IPS-11a (cell line): ENCODE data around the gene COL1A2.

ENCODE experiments used
- H3K4me3 ChIP-seq: one replicate; pipeline ENCODE4 v1.5.1; 2013; ENCODE audit warnings: low read depth, low read length, control low read depth

The COL1A2 gene

DNA sequence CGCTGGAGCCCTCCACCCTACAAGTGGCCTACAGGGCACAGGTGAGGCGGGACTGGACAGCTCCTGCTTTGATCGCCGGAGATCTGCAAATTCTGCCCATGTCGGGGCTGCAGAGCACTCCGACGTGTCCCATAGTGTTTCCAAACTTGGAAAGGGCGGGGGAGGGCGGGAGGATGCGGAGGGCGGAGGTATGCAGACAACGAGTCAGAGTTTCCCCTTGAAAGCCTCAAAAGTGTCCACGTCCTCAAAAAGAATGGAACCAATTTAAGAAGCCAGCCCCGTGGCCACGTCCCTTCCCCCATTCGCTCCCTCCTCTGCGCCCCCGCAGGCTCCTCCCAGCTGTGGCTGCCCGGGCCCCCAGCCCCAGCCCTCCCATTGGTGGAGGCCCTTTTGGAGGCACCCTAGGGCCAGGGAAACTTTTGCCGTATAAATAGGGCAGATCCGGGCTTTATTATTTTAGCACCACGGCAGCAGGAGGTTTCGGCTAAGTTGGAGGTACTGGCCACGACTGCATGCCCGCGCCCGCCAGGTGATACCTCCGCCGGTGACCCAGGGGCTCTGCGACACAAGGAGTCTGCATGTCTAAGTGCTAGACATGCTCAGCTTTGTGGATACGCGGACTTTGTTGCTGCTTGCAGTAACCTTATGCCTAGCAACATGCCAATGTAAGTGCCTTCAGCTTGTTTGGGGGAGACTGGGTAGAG lies at the start of gene COL1A2:
Gene COL1A2, plus strand, starts transcription at position 459 of the 704 bp plus-strand sequence. Its CDS starts 137 bp downstream, at position 596.
- peak within 1 kb of the TSS; percentile 61 for H3K4me3 ChIP-seq

- H3K4me3 ChIP-seq, result no peak overlapping the region
Measured at GRCh38 chr7:94345907-94346306, 48.8 kb upstream of the COL1A2 start.

DNA sequence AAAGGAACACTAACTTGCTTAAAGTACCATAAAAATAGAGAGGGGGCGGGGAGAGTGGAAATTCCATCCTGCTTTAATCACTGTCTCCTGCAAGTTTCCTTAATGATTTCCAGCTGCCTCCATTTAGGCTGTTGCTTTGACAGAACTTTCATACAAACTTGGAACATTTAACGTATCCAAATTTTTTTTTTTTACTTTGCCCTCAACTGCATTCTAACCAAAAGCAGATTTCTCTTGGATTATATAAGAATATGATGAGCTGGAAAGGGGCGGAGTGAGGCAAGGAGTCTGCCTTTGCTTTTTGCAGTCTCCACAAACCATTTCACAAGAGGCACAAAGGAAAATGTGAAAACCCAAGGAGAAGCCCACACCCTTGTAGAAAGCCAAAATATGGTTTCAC lies 46.6 kb upstream of the COL1A2 start:
- H3K4me3 ChIP-seq, result no peak overlapping the region

- H3K4me3 ChIP-seq, result no peak overlapping the region
Measured at GRCh38 chr7:94350734-94351133, 44.0 kb upstream of the COL1A2 start.

DNA sequence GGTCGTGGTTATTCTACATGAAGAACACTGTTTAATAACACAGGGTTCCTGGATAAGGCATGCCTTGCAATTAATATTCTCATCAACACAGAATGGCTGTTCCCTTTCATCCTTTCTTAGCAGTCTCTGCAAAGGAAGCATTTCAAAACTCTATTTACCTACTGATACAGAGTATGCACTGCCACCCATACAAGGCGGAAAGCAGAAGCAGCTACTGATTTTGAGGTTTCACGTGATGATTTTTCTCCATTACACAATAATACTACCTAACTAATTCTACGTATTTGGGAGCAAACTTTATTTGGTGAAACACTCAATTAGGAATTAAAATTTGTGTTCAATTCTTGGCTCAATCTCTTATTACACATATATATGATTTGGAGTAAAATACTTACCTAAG lies 43.0 kb upstream of the COL1A2 start:
- H3K4me3 ChIP-seq, result no peak overlapping the region

GRCh38 chr7:94352887-94353286 lies 41.8 kb upstream of the COL1A2 start:
- no peak overlapping the region for H3K4me3 ChIP-seq

DNA sequence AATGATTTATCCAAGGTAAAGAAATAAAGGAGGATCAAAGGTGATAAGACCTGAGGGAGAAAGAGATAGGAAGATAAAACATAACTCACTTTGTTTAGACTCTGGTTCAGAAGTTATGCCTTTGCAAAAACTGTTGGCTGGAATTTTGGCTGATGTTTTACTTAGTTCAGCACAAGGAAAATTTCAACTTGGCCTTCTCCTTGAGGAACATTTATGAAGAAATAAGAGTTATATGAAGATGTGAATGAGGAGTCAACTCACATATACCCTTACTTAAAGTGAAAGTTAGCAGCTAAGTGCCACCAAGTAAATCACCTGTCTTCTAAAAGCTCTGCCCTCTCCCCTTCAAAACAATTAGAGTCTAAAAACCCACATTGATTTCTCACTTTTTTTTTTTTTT lies 39.7 kb upstream of the COL1A2 start:
- H3K4me3 ChIP-seq, result no peak overlapping the region

DNA sequence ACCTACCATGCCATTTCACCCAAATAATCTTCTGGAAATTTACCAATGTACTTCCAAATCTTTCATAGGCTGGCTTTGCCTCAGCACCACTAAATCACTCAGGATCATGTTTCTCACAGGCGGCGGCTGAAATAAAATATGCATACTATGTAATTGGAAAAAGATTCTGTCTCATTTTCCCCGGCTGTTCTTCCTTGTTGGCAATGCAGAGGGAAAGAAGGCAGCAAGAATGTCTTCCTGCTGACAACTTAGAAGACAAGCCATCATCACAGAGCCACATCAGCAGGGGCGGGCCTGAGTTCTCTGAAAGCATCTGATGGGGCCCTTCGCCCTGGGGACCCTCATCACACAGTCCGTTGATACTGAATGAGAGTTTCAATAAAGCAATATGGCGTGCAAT lies 39.2 kb upstream of the COL1A2 start:
- H3K4me3 ChIP-seq, result no peak overlapping the region

- no peak overlapping the region for H3K4me3 ChIP-seq
Measured at GRCh38 chr7:94357076-94357475, 37.6 kb upstream of the COL1A2 start.

- H3K4me3 ChIP-seq, result no peak overlapping the region
Measured at GRCh38 chr7:94360926-94361325, 33.8 kb upstream of the COL1A2 start.

- H3K4me3 ChIP-seq, result no peak overlapping the region
Measured at GRCh38 chr7:94362276-94362675, 32.4 kb upstream of the COL1A2 start.

DNA sequence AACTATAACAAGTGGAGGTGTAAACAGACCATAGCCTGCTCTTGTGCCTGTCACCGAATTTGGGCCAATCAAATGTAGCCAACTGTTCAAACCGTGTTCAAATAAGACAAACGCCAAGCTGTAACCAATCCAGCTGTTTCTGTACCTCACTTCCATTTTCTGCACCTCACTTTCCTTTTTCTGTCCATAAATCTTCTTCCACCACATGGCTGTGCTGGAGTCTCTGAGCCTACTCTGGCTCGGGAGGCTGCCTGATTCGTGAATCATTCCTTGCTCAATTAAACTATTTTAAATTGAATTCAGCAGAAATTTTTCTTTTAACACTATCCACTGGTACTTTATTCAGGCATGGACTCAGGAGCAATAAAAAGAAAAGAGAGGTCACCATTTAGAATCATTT lies 29.9 kb upstream of the COL1A2 start:
- H3K4me3 ChIP-seq, result no peak overlapping the region

GRCh38 chr7:94366163-94366562 lies 28.5 kb upstream of the COL1A2 start:
- no peak overlapping the region for H3K4me3 ChIP-seq

DNA sequence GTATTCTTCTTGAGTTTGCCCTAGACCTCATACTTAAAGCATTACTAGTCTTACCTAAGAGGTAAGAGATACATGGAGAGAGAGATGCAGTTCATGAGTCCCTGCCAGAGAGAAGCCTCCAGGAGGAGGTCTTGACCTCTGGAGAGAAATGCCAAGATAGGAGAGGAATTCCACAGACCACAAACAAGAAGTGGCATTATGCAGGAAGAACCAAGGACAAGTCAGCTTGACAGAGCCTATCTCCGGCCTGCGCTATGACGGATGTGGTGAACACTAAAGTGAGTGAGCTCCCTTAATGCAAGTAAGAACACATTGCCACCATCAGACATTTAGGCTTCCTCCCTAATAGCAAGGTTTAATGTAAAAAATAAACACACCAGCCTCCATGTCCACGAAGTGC lies 27.9 kb upstream of the COL1A2 start:
- H3K4me3 ChIP-seq, result no peak overlapping the region

GRCh38 chr7:94367949-94368348 lies 26.7 kb upstream of the COL1A2 start:
- H3K4me3 ChIP-seq, result no peak overlapping the region

GRCh38 chr7:94368371-94368791 lies 26.3 kb upstream of the COL1A2 start:
- H3K4me3 ChIP-seq, result no peak overlapping the region

- H3K4me3 ChIP-seq, result no peak overlapping the region
Measured at GRCh38 chr7:94374231-94374630, 20.5 kb upstream of the COL1A2 start.

GRCh38 chr7:94374721-94375566 lies 19.8 kb upstream of the COL1A2 start:
- H3K4me3 ChIP-seq, result no peak overlapping the region

- H3K4me3 ChIP-seq, result no peak overlapping the region
Measured at GRCh38 chr7:94375691-94376090, 19.0 kb upstream of the COL1A2 start.

DNA sequence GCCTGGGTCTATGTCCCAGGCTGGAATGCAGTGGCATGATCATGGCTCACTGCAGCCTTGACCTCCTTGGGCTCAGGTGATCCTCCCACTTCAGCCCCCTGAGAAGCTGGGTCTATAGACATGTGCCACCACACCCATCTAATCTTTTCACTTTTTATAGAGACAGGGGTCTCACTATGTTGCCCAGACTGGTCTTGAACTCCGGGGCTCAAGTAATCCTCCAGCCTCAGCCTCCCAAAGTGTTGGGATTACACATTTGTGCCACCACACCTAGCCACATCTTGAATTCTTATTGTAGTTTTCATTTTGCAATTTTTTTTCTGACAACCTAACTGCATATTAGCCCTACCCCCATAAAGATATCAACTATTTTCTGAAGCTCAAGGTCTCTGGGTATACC lies 18.4 kb upstream of the COL1A2 start:
- no peak overlapping the region for H3K4me3 ChIP-seq

DNA sequence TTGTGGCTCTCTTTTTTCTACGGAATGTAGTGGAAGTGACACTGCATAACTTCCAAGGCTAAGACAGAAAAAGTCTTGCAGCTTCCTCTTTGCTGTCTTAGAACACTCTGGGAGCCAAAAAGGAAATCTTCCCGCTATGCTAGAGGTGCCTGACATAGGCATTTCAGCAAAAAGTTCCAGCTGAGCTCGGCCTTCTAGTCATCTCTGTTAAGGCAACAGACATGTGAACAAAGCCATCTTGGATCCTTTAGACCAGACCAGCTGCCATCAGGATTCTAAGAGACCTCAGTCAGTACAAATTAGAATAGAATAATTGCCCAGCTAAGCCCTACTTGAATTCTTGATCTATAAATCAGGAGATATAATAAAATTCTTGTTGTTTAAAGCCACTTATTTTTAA lies 16.3 kb upstream of the COL1A2 start:
- no peak overlapping the region for H3K4me3 ChIP-seq

GRCh38 chr7:94380264-94380663 lies 14.4 kb upstream of the COL1A2 start:
- no peak overlapping the region for H3K4me3 ChIP-seq
